B cell (primary cell): Measurements from ENCODE around the gene ATP11B. TPM values are rescaled to one million over a fixed set of nuclear protein-coding genes. Genes with fewer than 3 reads are reported as not detected.
"Not testable (repeated sequence)": the region's sequence is repeated elsewhere in the genome, so short reads cannot be mapped to it uniquely, and the experiment has no call there.

Experiments
- ATAC-seq: fragments of 200-7000 bp; cut with Tn5 transposase; one replicate; pipeline ENCODE4 v1.10.0; 2021; ENCODE audit warnings: low read depth, mild to moderate bottlenecking, moderate number of reproducible peaks, moderate library complexity
- CTCF ChIA-PET: fragments of 350-600 bp; sonication (Branson Sonifier 250); formaldehyde crosslinking; loops from one replicate; lab custom pipeline; 2021; ENCODE audit warnings: antibody characterized with exemption, inconsistent platforms; lab: Charles Lee
- POLR2A ChIA-PET: fragments of 350-600 bp; sonication (Branson Sonifier 250); formaldehyde crosslinking; loops from one replicate; lab custom pipeline; 2021; ENCODE audit warnings: antibody characterized with exemption; lab: Charles Lee
- DNase-seq: peaks from one replicate; pipeline ENCODE4 v3.0.0; 2013
- H2AFZ ChIP-seq: 2 replicates; pipeline ENCODE4 v1.6.1; 2012; ENCODE audit warnings: mild to moderate bottlenecking, low read depth, low read length; ENCODE audit not compliant: insufficient read depth, poor library complexity, severe bottlenecking
- H3K27ac ChIP-seq, 2 donors: 1 replicate in 1 of 2; 2 replicates in 1 of 2; pipeline ENCODE4 v1.5.1; 2012 to 2013; ENCODE audit warnings: low read length in 2 of 2, mild to moderate bottlenecking in 2 of 2, moderate library complexity in 1 of 2
- H3K27me3 ChIP-seq, 4 experiments: fragments of 200-600 bp in 1 of 4; sonication (generic) in 1 of 4; replicated peaks in 1 of 4; 1 replicate in 2 of 4; 2 replicates in 2 of 4; pipeline versions ENCODE4 v1.6.1 to v1.7.0; 2013 to 2016; ENCODE audit warnings: low read length in 3 of 4, mild to moderate bottlenecking in 2 of 4, mixed read lengths in 1 of 4, moderate library complexity in 1 of 4; ENCODE audit not compliant: insufficient read depth in 4 of 4, control insufficient read depth in 3 of 4; ENCODE audit errors: control extremely low read depth in 1 of 4
- H3K36me3 ChIP-seq, 2 experiments: replicated peaks in 1 of 2; 1 replicate in 1 of 2; 2 replicates in 1 of 2; pipeline versions ENCODE4 v1.6.1 to v1.7.1; 2013; ENCODE audit warnings: low read length in 1 of 2; ENCODE audit not compliant: insufficient read depth in 2 of 2, control insufficient read depth in 1 of 2; ENCODE audit errors: control extremely low read depth in 1 of 2, extremely low read depth in 1 of 2
- H3K4me1 ChIP-seq, 2 donors: fragments of 200-600 bp in 1 of 2; sonication (generic) in 1 of 2; 1 replicate in 1 of 2; 2 replicates in 1 of 2; pipeline versions ENCODE4 v1.5.1 to v1.6.1; 2013 to 2017; ENCODE audit warnings: low read length in 2 of 2; ENCODE audit not compliant: control insufficient read depth in 2 of 2, insufficient read depth in 2 of 2
- H3K4me2 ChIP-seq: replicated peaks from 2 replicates; pipeline ENCODE3; 2012; ENCODE audit warnings: mild to moderate bottlenecking, low read depth, low read length; ENCODE audit not compliant: poor library complexity, severe bottlenecking
- H3K4me3 ChIP-seq, 5 experiments: fragments of 200-600 bp in 1 of 5; sonication (generic) in 1 of 5; 1 replicate in 3 of 5; 2 replicates in 2 of 5; pipeline versions ENCODE4 v1.5.1 to v1.7.0; 2011 to 2016; ENCODE audit warnings: low read length in 4 of 5, mild to moderate bottlenecking in 4 of 5, low read depth in 2 of 5, control low read depth in 1 of 5, moderate library complexity in 1 of 5; ENCODE audit not compliant: insufficient read depth in 1 of 5; ENCODE audit errors: control extremely low read depth in 1 of 5, extremely low read depth in 1 of 5
- H3K79me2 ChIP-seq: fragments of 200-600 bp; sonication (generic); one replicate; pipeline ENCODE4 v1.6.0; 2016; ENCODE audit warnings: low read length; ENCODE audit not compliant: control insufficient read depth, insufficient read depth
- H3K9ac ChIP-seq: fragments of 200-600 bp; sonication (generic); 2 replicates; pipeline ENCODE4 v1.6.1; 2017; ENCODE audit warnings: mild to moderate bottlenecking, low read length, moderate library complexity
- H3K9me3 ChIP-seq, 3 donors: one replicate each; pipeline versions ENCODE4 v1.6.1 to v1.7.1; 2013; ENCODE audit warnings: low read length in 2 of 3; ENCODE audit not compliant: control insufficient read depth in 2 of 3, insufficient read depth in 1 of 3; ENCODE audit errors: control extremely low read depth in 1 of 3
- H4K20me1 ChIP-seq: 2 replicates; pipeline ENCODE4 v1.6.0; 2012; ENCODE audit warnings: mild to moderate bottlenecking, low read length; ENCODE audit not compliant: insufficient read depth, control insufficient read depth, poor library complexity, severe bottlenecking
- H3K27ac Mint-ChIP-seq: one replicate; pipeline ENCODE4 v1.8.0; 2021; ENCODE audit warnings: mixed read lengths
- H3K27me3 Mint-ChIP-seq: one replicate; pipeline ENCODE4 v1.8.0; 2021; ENCODE audit warnings: mixed read lengths
- H3K4me1 Mint-ChIP-seq: one replicate; pipeline ENCODE4 v1.8.0; 2021; ENCODE audit warnings: mixed read lengths
- H3K4me3 Mint-ChIP-seq: one replicate; pipeline ENCODE4 v1.8.0; 2021; ENCODE audit warnings: mixed read lengths
- H3K9me3 Mint-ChIP-seq: one replicate; pipeline ENCODE4 v1.8.0; 2022; ENCODE audit warnings: mixed read lengths; ENCODE audit not compliant: insufficient read depth
- EZH2 ChIP-seq: IDR thresholded peaks from 2 replicates; pipeline ENCODE4 v1.6.1; 2012; ENCODE audit warnings: borderline replicate concordance, low read depth, mild to moderate bottlenecking, moderate library complexity, low read length; ENCODE audit not compliant: insufficient read depth, poor library complexity, severe bottlenecking
- WGBS: methylation state at CpG from one replicate; pipeline ENCODE4 v1.1.5; 2013; ENCODE audit warnings: missing lambda C conversion rate; ENCODE audit not compliant: insufficient coverage; 5-methylcytosine and 5-hydroxymethylcytosine counted together
- intact Hi-C: fragments of 100-400 bp; cut with micrococcal nuclease; formaldehyde crosslinking; loops from one replicate; pipeline ENCODE4 v1.10.0; 2022
- polyA plus RNA-seq: library from polyadenylated mRNA; depleted of rRNA; stranded (reverse); fragments of >200 nt; gene quantifications from 2 replicates; pipeline ENCODE4 v1.2.3, GENCODE V29; 2012
- total RNA-seq, 2 donors: library from RNA; stranded (reverse); fragments of 120-200 nt in 1 of 2; gene quantifications; 1 replicate in 1 of 2; 2 replicates in 1 of 2; pipeline versions ENCODE4 v1.2.3 to v1.2.4, GENCODE V29; 2013 to 2022
- TF ChIP-seq, protein P1 (sequence below): fragments of 200-600 bp; IDR thresholded peaks from one replicate; pipeline ENCODE4 v1.8.0; 2022; ENCODE audit warnings: antibody characterized with exemption, mild to moderate bottlenecking

Gene ATP11B
- total and polyA plus RNA-seq, 2 donors (not counting 1 experiment from before 2014, with no cell fraction given), result 14.0 to 81.9 TPM

DNA sequence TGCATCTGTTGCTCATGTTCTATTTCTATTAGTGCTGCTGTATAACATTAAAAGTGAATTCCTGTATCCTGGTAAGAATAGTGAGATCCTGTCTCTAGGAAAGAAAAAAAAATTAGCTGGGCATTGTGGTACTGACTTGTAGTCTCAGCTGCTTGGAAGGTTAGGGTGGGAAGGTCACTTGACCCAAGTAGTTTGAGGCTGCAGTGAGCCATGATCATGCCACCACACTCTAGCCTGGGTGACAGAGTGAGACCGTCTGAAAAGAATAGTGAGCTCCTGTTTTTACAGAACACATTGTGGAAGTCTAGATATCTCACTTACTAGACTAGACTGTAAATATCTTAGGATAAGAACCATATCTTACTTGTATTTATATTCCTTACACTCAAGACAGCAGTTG lies 4.6 kb downstream of the ATP11B start:
- CTCF ChIA-PET, result interaction anchor here (1.0 kb wide), 1 partner anchor 89 kb away, joined by 3 read pairs; no protein-coding TSS in a partner anchor
- Mint-ChIP-seq H3K4me1 (peaks cover 43% of the 10 kb centered on the region), H3K27ac (peak overlapping the region; percentile 41), H3K27me3 (no peaks in the 10 kb centered on the region), H3K9me3 (no peaks in the 10 kb centered on the region), H3K4me3 (no peak overlapping the region)
- ATAC-seq (no peak), DNase-seq (no peak)
- Histone ChIP-seq H3K9ac (no peak overlapping the region), H3K4me1 (peaks cover 12 to 25% of the 10 kb centered on the region in 2 donors), H2AFZ (no peak overlapping the region), H3K27me3 (no peaks in the 10 kb centered on the region), H3K9me3 (no peaks in the 10 kb centered on the region), H3K4me2 (no peak overlapping the region), H4K20me1 (peaks cover 34% of the 10 kb centered on the region), H3K4me3 (no peak overlapping the region), H3K27ac (no peak overlapping the region), H3K79me2 (peaks cover 89% of the 10 kb centered on the region), H3K36me3 (peaks cover 0 to 2% of the 10 kb centered on the region in 2 experiments)
- WGBS, result no CpG with 5 or more reads among the region's 1 CpG
- intact Hi-C loops, result no loop called here
- TF ChIP-seq EZH2, result no peak
- TF ChIP-seq, protein P1, sequence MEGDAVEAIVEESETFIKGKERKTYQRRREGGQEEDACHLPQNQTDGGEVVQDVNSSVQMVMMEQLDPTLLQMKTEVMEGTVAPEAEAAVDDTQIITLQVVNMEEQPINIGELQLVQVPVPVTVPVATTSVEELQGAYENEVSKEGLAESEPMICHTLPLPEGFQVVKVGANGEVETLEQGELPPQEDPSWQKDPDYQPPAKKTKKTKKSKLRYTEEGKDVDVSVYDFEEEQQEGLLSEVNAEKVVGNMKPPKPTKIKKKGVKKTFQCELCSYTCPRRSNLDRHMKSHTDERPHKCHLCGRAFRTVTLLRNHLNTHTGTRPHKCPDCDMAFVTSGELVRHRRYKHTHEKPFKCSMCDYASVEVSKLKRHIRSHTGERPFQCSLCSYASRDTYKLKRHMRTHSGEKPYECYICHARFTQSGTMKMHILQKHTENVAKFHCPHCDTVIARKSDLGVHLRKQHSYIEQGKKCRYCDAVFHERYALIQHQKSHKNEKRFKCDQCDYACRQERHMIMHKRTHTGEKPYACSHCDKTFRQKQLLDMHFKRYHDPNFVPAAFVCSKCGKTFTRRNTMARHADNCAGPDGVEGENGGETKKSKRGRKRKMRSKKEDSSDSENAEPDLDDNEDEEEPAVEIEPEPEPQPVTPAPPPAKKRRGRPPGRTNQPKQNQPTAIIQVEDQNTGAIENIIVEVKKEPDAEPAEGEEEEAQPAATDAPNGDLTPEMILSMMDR, result no peak
- POLR2A ChIA-PET, result no interaction called here

GRCh38 chr3:182799143-182799542 lies 5.8 kb downstream of the ATP11B start:
- H3K36me3 ChIP-seq, H3K4me3 ChIP-seq, POLR2A ChIA-PET, H3K27me3 ChIP-seq, H3K9me3 ChIP-seq, DNase-seq, H3K27ac ChIP-seq, H3K9ac ChIP-seq, H3K27ac Mint-ChIP-seq, ATAC-seq, H3K9me3 Mint-ChIP-seq, H3K4me2 ChIP-seq, intact Hi-C loops, H3K4me3 Mint-ChIP-seq, H2AFZ ChIP-seq, H3K27me3 Mint-ChIP-seq: not testable (repeated sequence)
- H3K79me2 ChIP-seq, result peaks cover 96% of the 10 kb centered on the region
- H4K20me1 ChIP-seq, result peaks cover 47% of the 10 kb centered on the region
- 100% methylated on average over 5 of the region's 16 CpGs for WGBS
- CTCF ChIA-PET, result interaction anchor here (0.9 kb wide), 1 partner anchor 38 kb away, joined by 3 read pairs; no protein-coding TSS in a partner anchor
- peaks cover 12 to 25% of the 10 kb centered on the region in 2 donors for H3K4me1 ChIP-seq
- H3K4me1 Mint-ChIP-seq, result peaks cover 46% of the 10 kb centered on the region
